Mesendoderm (in vitro differentiated cells): ENCODE data around the gene HDAC4.

Source experiments
- DNase-seq: peaks from one replicate; pipeline ENCODE4 v3.0.0; 2013
- H2AK5ac ChIP-seq: 2 replicates; pipeline ENCODE4 v1.6.1; 2013; ENCODE audit warnings: low read length, inconsistent platforms
- H2BK120ac ChIP-seq: 2 replicates; pipeline ENCODE4 v1.6.1; 2013; ENCODE audit warnings: low read depth, mild to moderate bottlenecking, low read length, moderate library complexity, mixed read lengths
- H2BK15ac ChIP-seq: replicated peaks from 2 replicates; pipeline ENCODE4 v1.6.1; 2013; ENCODE audit warnings: low read depth, mild to moderate bottlenecking, moderate library complexity
- H2BK5ac ChIP-seq: 2 replicates; pipeline ENCODE4 v1.6.1; 2013; ENCODE audit warnings: low read length, inconsistent platforms
- H3K18ac ChIP-seq: 2 replicates; pipeline ENCODE4 v1.6.1; 2013; ENCODE audit warnings: mild to moderate bottlenecking, low read length, mixed read lengths
- H3K23ac ChIP-seq: one replicate; pipeline ENCODE4 v1.6.1; 2013; ENCODE audit warnings: low read length
- H3K27ac ChIP-seq: 2 replicates; pipeline ENCODE4 v1.5.1; 2013; ENCODE audit warnings: low read depth, mild to moderate bottlenecking, inconsistent platforms, low read length, moderate library complexity
- H3K27me3 ChIP-seq: 2 replicates; pipeline ENCODE4 v1.6.1; 2013; ENCODE audit warnings: low read length, control low read depth, mild to moderate bottlenecking, inconsistent platforms; ENCODE audit not compliant: insufficient read depth, poor library complexity
- H3K36me3 ChIP-seq: 2 replicates; pipeline ENCODE4 v1.6.1; 2013; ENCODE audit warnings: low read length, inconsistent platforms; ENCODE audit not compliant: control insufficient read depth, insufficient read depth
- H3K4ac ChIP-seq: one replicate; pipeline ENCODE4 v1.6.1; 2013; ENCODE audit warnings: low read depth, mild to moderate bottlenecking, low read length, moderate library complexity
- H3K4me1 ChIP-seq: 2 replicates; pipeline ENCODE4 v1.6.1; 2013; ENCODE audit warnings: low read depth, low read length, inconsistent platforms; ENCODE audit not compliant: control insufficient read depth
- H3K4me2 ChIP-seq: 2 replicates; pipeline ENCODE4 v1.6.1; 2013; ENCODE audit warnings: low read length
- H3K4me3 ChIP-seq: 2 replicates; pipeline ENCODE4 v1.5.1; 2013; ENCODE audit warnings: mild to moderate bottlenecking, low read length
- H3K56ac ChIP-seq: one replicate; pipeline ENCODE4 v1.6.1; 2013; ENCODE audit warnings: low read length
- H3K79me1 ChIP-seq: 2 replicates; pipeline ENCODE4 v1.6.1; 2013; ENCODE audit warnings: low read length, inconsistent platforms
- H3K79me2 ChIP-seq: 2 replicates; pipeline ENCODE4 v1.6.1; 2013; ENCODE audit warnings: mild to moderate bottlenecking, low read length; ENCODE audit not compliant: control insufficient read depth, insufficient read depth
- H3K9ac ChIP-seq: 2 replicates; pipeline ENCODE4 v1.6.1; 2013; ENCODE audit warnings: low read length, inconsistent platforms
- H4K5ac ChIP-seq: one replicate; pipeline ENCODE4 v1.6.1; 2013; ENCODE audit warnings: low read length
- H4K8ac ChIP-seq: one replicate; pipeline ENCODE4 v1.6.1; 2013; ENCODE audit warnings: low read depth, mild to moderate bottlenecking, control low read depth, low read length, moderate library complexity
- WGBS: extraction: QIAGEN DNeasy Blood & Tissue Kit; methylation state at CpG from one replicate; pipeline ENCODE4 v1.1.7; 2013; ENCODE audit warnings: low lambda C conversion rate, missing lambda C conversion rate; ENCODE audit not compliant: insufficient coverage; ENCODE audit errors: extremely low coverage; 5-methylcytosine and 5-hydroxymethylcytosine counted together

HDAC4 gene

DNA sequence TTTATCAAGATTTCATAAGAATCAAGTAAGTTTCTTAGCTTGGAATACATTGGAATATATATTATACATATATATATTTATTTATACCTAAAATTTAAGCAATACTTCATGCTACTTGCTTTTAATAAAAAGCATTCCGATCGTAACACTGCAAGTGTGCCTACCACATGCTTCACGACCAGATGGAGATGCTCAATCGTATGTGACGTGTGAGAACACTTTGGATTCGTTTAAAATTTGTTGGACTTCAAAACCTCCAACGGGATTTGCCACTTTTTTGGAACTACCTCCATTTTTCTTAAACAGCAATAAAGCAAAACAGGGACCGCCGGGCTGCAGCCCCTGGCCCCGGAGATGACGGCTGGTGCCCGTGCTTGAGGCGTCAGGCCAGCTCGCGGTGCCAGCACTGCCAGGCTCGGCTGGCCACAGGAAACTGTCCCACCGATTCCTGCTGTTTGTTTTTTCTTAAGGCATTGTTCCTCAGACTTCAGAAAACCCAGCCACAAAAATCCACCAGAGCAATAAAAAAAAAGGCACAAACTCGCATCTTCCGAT, 348.9 kb downstream of the HDAC4 start:
- H3K36me3 ChIP-seq = no peaks in the 10 kb centered on the region
- no peaks in the 10 kb centered on the region for H3K79me2 ChIP-seq
- no peak overlapping the region for H3K4ac ChIP-seq
- H3K4me1 ChIP-seq = no peaks in the 10 kb centered on the region
- DNase-seq = no peak
- no peak overlapping the region for H2BK120ac ChIP-seq
- no CpG with 5 or more reads among the region's 19 CpGs for WGBS
- H2BK15ac ChIP-seq = no peak overlapping the region
- H3K18ac ChIP-seq = no peak overlapping the region
- no peak overlapping the region for H2BK5ac ChIP-seq
- H3K9ac ChIP-seq = no peak overlapping the region
- H3K79me1 ChIP-seq = no peaks in the 10 kb centered on the region
- no peaks in the 10 kb centered on the region for H3K27me3 ChIP-seq
- no peak overlapping the region for H3K27ac ChIP-seq
- H3K4me3 ChIP-seq = no peak overlapping the region
- H2AK5ac ChIP-seq = no peak overlapping the region
- H3K56ac ChIP-seq = no peak overlapping the region
- no peak overlapping the region for H4K5ac ChIP-seq
- no peak overlapping the region for H3K4me2 ChIP-seq
- H4K8ac ChIP-seq = no peak overlapping the region
- H3K23ac ChIP-seq = no peak overlapping the region

- WGBS = no CpG with 5 or more reads among the region's 3 CpGs
- Histone ChIP-seq H3K18ac (no peak overlapping the region), H2BK5ac (no peak overlapping the region), H3K79me1 (no peaks in the 10 kb centered on the region), H3K23ac (no peak overlapping the region), H2BK15ac (no peak overlapping the region), H3K4me1 (no peaks in the 10 kb centered on the region), H3K4me3 (no peak overlapping the region), H3K36me3 (no peaks in the 10 kb centered on the region), H3K4me2 (no peak overlapping the region), H3K4ac (no peak overlapping the region), H2AK5ac (no peak overlapping the region), H3K27me3 (no peaks in the 10 kb centered on the region), H3K9ac (no peak overlapping the region), H4K8ac (no peak overlapping the region), H3K27ac (no peak overlapping the region), H3K79me2 (no peaks in the 10 kb centered on the region), H4K5ac (no peak overlapping the region), H3K56ac (no peak overlapping the region), H2BK120ac (no peak overlapping the region)
- no peak for DNase-seq
These were observed 350.6 kb downstream of the HDAC4 start for GRCh38 chr2:239050252-239050649.

GRCh38 chr2:239049421-239050251, 351.2 kb downstream of the HDAC4 start:
- H3K4me3 ChIP-seq = no peak overlapping the region
- no peak for DNase-seq
- no CpG with 5 or more reads among the region's 28 CpGs for WGBS
- no peak overlapping the region for H3K4ac ChIP-seq
- H3K36me3 ChIP-seq = no peaks in the 10 kb centered on the region
- no peaks in the 10 kb centered on the region for H3K79me2 ChIP-seq
- H3K27me3 ChIP-seq = no peaks in the 10 kb centered on the region
- no peak overlapping the region for H3K4me2 ChIP-seq
- no peaks in the 10 kb centered on the region for H3K4me1 ChIP-seq
- no peak overlapping the region for H2BK15ac ChIP-seq
- no peak overlapping the region for H4K5ac ChIP-seq
- H3K23ac ChIP-seq = no peak overlapping the region
- no peak overlapping the region for H2AK5ac ChIP-seq
- H3K9ac ChIP-seq = no peak overlapping the region
- no peak overlapping the region for H3K27ac ChIP-seq
- H3K18ac ChIP-seq = no peak overlapping the region
- H3K56ac ChIP-seq = no peak overlapping the region
- H2BK5ac ChIP-seq = no peak overlapping the region
- H2BK120ac ChIP-seq = no peak overlapping the region
- no peaks in the 10 kb centered on the region for H3K79me1 ChIP-seq
- no peak overlapping the region for H4K8ac ChIP-seq

DNA sequence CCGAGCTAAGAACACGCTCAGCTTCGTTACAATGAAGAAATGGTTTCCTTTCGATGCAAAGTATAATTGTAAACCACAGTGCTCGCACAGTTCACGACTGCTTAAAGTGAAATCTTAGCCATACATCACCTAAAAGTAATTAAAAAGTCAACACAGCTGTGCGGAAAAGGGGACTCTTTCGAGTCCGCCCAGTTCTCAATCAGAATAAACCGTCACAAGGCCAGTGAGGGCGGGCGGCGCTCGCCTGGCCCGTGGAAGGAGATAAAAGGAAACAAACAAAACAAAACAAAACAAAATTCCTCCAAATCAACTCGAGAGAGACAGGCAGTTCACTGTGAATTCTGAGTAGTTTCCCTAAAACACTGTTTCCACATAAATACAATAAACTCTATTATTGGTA, 352.1 kb downstream of the HDAC4 start:
- H3K27me3 ChIP-seq = no peaks in the 10 kb centered on the region
- H2BK5ac ChIP-seq = no peak overlapping the region
- H2AK5ac ChIP-seq = no peak overlapping the region
- no peaks in the 10 kb centered on the region for H3K4me1 ChIP-seq
- no CpG with 5 or more reads among the region's 16 CpGs for WGBS
- H3K56ac ChIP-seq = no peak overlapping the region
- no peak overlapping the region for H3K4me3 ChIP-seq
- no peak overlapping the region for H3K4me2 ChIP-seq
- H2BK120ac ChIP-seq = no peak overlapping the region
- no peaks in the 10 kb centered on the region for H3K79me2 ChIP-seq
- H3K9ac ChIP-seq = no peak overlapping the region
- H3K18ac ChIP-seq = no peak overlapping the region
- H3K23ac ChIP-seq = no peak overlapping the region
- DNase-seq = no peak
- H2BK15ac ChIP-seq = no peak overlapping the region
- no peak overlapping the region for H4K8ac ChIP-seq
- H3K4ac ChIP-seq = no peak overlapping the region
- no peaks in the 10 kb centered on the region for H3K79me1 ChIP-seq
- H3K27ac ChIP-seq = no peak overlapping the region
- no peak overlapping the region for H4K5ac ChIP-seq
- no peaks in the 10 kb centered on the region for H3K36me3 ChIP-seq

- Histone ChIP-seq H3K4me3 (no peak overlapping the region), H3K18ac (no peak overlapping the region), H3K27ac (no peak overlapping the region), H3K36me3 (no peaks in the 10 kb centered on the region), H3K23ac (no peak overlapping the region), H3K4me1 (no peaks in the 10 kb centered on the region), H3K4me2 (no peak overlapping the region), H3K79me1 (no peaks in the 10 kb centered on the region), H2BK15ac (no peak overlapping the region), H3K27me3 (no peaks in the 10 kb centered on the region), H3K79me2 (no peaks in the 10 kb centered on the region), H3K4ac (no peak overlapping the region), H2BK5ac (no peak overlapping the region), H4K8ac (no peak overlapping the region), H2BK120ac (no peak overlapping the region), H2AK5ac (no peak overlapping the region), H3K9ac (no peak overlapping the region), H3K56ac (no peak overlapping the region), H4K5ac (no peak overlapping the region)
- no peak for DNase-seq
- WGBS = no CpG with 5 or more reads among the region's 11 CpGs
These were observed 353.0 kb downstream of the HDAC4 start for GRCh38 chr2:239047861-239048260.
